ENCODE measurements around the gene PAIP1. TPM values are rescaled to one million over a fixed set of nuclear protein-coding genes. Genes with fewer than 3 reads are reported as not detected.
A peak's percentile ranks its signal among the peaks of the same experiment; 100 is the strongest.

The PAIP1 gene
- total and polyA plus RNA-seq, 3 experiments from 2014 or later: 40.4 to 59.3 (median 57.2) TPM

DNA sequence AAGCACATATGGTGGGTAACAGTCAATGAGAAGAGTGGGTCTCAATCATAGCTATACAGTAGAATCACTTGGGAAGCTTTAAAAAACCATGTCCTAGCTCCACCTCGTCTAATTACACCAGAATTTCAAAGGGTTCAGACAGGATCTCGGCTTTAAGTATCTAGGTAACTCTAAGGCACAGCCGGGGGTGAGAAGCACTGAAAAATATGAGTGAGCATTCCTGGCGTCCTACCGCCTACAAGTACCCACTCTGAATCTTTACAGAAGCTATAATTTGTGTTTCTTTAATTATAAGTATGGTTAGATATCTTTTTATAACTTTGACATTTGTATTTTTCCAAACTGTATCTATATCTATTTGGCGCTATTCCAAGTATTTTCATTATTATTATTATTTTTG lies 16.1 kb downstream of the PAIP1 start:
- POLR2A ChIA-PET: no interaction called here
- no peaks in the 10 kb centered on the region for H3K4me1 ChIP-seq (ENCODE audit: insufficient read depth, low read length)
- CTCF ChIA-PET: no interaction called here
- Mint-ChIP-seq H3K27ac (peak overlapping the region in 1 of 8 donors; percentile 44), H3K4me1 (peaks cover 13 to 30% (median 28%) of the 10 kb centered on the region in 3 donors), H3K4me3 (no peak overlapping the region), H3K36me3 (peaks cover 4 to 79% (median 20%) of the 10 kb centered on the region in 3 donors), H3K9me3 (no peaks in the 10 kb centered on the region), H3K27me3 (no peaks in the 10 kb centered on the region)
- no peaks in the 10 kb centered on the region for H3K9me3 ChIP-seq (ENCODE audit: low read length)
- no peak overlapping the region for H3K27ac ChIP-seq (ENCODE audit: low read depth, low read length)
- peaks cover 21% of the 10 kb centered on the region for H3K36me3 ChIP-seq (ENCODE audit: insufficient read depth, low read length)
- no peak overlapping the region for H3K4me3 ChIP-seq (ENCODE audit: low read length)
- DNase-seq: no peak
- H3K27me3 ChIP-seq (ENCODE audit: insufficient read depth, low read length, poor library complexity, severe bottlenecking): no peaks in the 10 kb centered on the region

DNA sequence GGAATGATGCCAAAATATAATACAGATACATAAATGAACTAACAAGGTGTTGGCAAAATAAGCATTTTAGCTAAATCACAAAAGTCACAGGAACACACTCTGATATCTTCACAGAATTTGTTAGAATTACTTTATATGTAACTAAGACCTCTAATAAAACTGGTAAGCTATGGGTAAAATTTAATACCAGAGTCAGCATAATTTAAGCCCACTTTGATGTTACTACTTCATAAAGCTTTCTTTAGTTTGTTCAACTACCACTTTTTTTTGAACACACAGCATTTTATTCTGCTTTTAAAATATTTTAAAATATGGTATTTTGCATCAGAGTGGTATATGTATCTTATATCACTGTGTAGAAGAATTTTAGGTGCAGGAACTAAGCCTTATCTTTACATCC lies 19.9 kb downstream of the PAIP1 start:
- Mint-ChIP-seq H3K4me3 (no peak overlapping the region), H3K27ac (no peak overlapping the region), H3K4me1 (peaks cover 7 to 27% (median 21%) of the 10 kb centered on the region in 3 donors), H3K27me3 (no peaks in the 10 kb centered on the region), H3K9me3 (no peaks in the 10 kb centered on the region), H3K36me3 (peaks cover 4 to 86% (median 25%) of the 10 kb centered on the region in 3 donors)
- H3K4me1 ChIP-seq (ENCODE audit: insufficient read depth, low read length): no peaks in the 10 kb centered on the region
- H3K27me3 ChIP-seq (ENCODE audit: insufficient read depth, low read length, poor library complexity, severe bottlenecking): no peaks in the 10 kb centered on the region
- H3K27ac ChIP-seq (ENCODE audit: low read depth, low read length): no peak overlapping the region
- no peaks in the 10 kb centered on the region for H3K9me3 ChIP-seq (ENCODE audit: low read length)
- ChIA-PET CTCF (no interaction called here), POLR2A (no interaction called here)
- H3K4me3 ChIP-seq (ENCODE audit: low read length): no peak overlapping the region
- peaks cover 32% of the 10 kb centered on the region for H3K36me3 ChIP-seq (ENCODE audit: insufficient read depth, low read length)
- no peak for DNase-seq

DNA sequence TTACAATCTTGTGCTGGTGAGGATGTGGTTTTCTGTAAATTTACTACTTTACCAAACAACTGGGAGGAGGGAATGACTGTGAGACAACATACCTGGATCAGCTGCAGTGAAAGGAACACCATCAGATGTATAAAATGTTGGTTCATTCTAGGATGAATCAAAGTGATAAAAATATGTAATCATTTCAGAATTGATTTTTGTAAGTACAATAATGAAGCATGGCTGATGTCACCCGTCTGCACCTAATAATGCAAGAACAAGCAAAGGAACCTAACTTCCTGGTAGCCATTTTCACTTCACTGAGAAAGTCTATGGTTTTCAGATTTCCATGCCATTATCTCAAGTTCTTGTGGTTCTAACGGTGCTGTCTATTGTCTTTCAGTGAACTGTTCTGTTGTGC lies 23.2 kb downstream of the PAIP1 start:
- Histone ChIP-seq H3K27ac (ENCODE audit: low read depth, low read length) (no peak overlapping the region), H3K4me3 (ENCODE audit: low read length) (no peak overlapping the region), H3K27me3 (ENCODE audit: insufficient read depth, low read length, poor library complexity, severe bottlenecking) (no peaks in the 10 kb centered on the region), H3K4me1 (ENCODE audit: insufficient read depth, low read length) (no peaks in the 10 kb centered on the region), H3K36me3 (ENCODE audit: insufficient read depth, low read length) (peaks cover 49% of the 10 kb centered on the region), H3K9me3 (ENCODE audit: low read length) (no peaks in the 10 kb centered on the region)
- Mint-ChIP-seq H3K27ac (peak overlapping the region in 3 of 8 donors; percentile 14 to 80 (median 70)), H3K27me3 (no peaks in the 10 kb centered on the region), H3K4me1 (peaks cover 7 to 20% (median 18%) of the 10 kb centered on the region in 3 donors), H3K4me3 (no peak overlapping the region), H3K9me3 (no peaks in the 10 kb centered on the region), H3K36me3 (peaks cover 4 to 88% (median 30%) of the 10 kb centered on the region in 3 donors)
- no peak for DNase-seq
- CTCF ChIA-PET: no interaction called here
- POLR2A ChIA-PET: no interaction called here

DNA sequence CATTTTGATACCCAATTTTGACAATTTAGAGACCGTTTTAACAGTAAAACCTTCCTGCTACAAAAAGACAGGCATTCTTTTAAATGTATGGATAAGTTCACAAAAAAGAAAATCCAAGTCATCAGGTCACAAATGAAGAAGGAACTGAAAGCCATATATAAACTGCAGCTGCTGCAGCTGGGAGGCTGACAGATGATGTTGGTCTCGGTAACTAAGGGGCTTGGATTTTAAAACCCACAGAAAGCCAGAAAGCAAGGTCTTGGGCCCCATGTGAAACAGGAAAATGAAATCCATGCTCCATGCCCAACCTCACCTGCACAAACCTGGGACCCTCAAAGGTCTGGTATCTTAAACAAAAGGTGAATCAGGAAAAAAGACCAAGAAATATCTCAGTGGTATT lies 26.2 kb downstream of the PAIP1 start:
- no peaks in the 10 kb centered on the region for H3K9me3 Mint-ChIP-seq
- Histone ChIP-seq H3K4me1 (ENCODE audit: insufficient read depth, low read length) (no peaks in the 10 kb centered on the region), H3K27me3 (ENCODE audit: insufficient read depth, low read length, poor library complexity, severe bottlenecking) (no peaks in the 10 kb centered on the region), H3K4me3 (ENCODE audit: low read length) (no peak overlapping the region), H3K27ac (ENCODE audit: low read depth, low read length) (no peak overlapping the region), H3K9me3 (ENCODE audit: low read length) (no peaks in the 10 kb centered on the region), H3K36me3 (ENCODE audit: insufficient read depth, low read length) (peaks cover 55% of the 10 kb centered on the region)
- POLR2A ChIA-PET: no interaction called here
- peaks cover 7 to 20% (median 14%) of the 10 kb centered on the region in 3 donors for H3K4me1 Mint-ChIP-seq
- no peak overlapping the region for H3K27ac Mint-ChIP-seq
- CTCF ChIA-PET: interaction anchor here (0.7 to 0.9 kb wide), 2 partner anchors 46 to 134 kb away, joined by 3 to 5 read pairs; no protein-coding TSS in a partner anchor
- no peak for DNase-seq
- no peak overlapping the region for H3K4me3 Mint-ChIP-seq
- no peaks in the 10 kb centered on the region for H3K27me3 Mint-ChIP-seq
- peaks cover 0 to 81% (median 34%) of the 10 kb centered on the region in 3 donors for H3K36me3 Mint-ChIP-seq

DNA sequence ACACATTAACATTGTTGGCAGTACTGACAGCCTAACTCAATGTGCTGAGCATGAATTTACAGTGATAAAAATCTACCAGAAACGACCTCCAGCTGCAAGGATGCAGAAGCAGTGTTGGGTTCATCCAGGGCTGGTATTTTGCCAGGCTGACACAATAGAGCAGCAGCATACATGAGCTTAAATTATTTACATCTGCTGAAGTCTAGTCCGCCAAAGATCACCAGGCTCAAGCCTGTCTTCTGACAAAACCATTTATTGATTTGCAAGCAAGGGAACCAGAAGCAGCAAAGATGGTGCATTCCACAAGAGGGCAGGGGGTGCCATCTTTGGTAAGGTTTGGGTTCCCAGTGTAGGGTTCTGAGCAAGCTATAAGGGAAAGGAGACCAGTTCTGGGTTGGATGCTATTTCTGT lies 33.2 kb downstream of the PAIP1 start:
- no peaks in the 10 kb centered on the region for H3K27me3 ChIP-seq (ENCODE audit: insufficient read depth, low read length, poor library complexity, severe bottlenecking)
- H3K4me1 Mint-ChIP-seq: peaks cover 0 to 2% (median 0%) of the 10 kb centered on the region in 3 donors
- H3K27me3 Mint-ChIP-seq: no peaks in the 10 kb centered on the region
- H3K27ac ChIP-seq (ENCODE audit: low read depth, low read length): no peak overlapping the region
- ChIA-PET CTCF (interaction anchor here (2.4 kb wide), 1 partner anchor 40 kb away, joined by 7 read pairs; the partner anchor contains the start of gene TMEM267), POLR2A (no interaction called here)
- no peak overlapping the region for H3K4me3 ChIP-seq (ENCODE audit: low read length)
- peak overlapping the region in 1 of 8 donors; percentile 11 for H3K27ac Mint-ChIP-seq
- no peaks in the 10 kb centered on the region for H3K9me3 ChIP-seq (ENCODE audit: low read length)
- peaks cover 17% of the 10 kb centered on the region for H3K36me3 ChIP-seq (ENCODE audit: insufficient read depth, low read length)
- no peaks in the 10 kb centered on the region for H3K9me3 Mint-ChIP-seq
- no peak for DNase-seq
- H3K36me3 Mint-ChIP-seq: peaks cover 14 to 40% (median 29%) of the 10 kb centered on the region in 3 donors
- no peak overlapping the region for H3K4me3 Mint-ChIP-seq
- H3K4me1 ChIP-seq (ENCODE audit: insufficient read depth, low read length): no peaks in the 10 kb centered on the region

DNA sequence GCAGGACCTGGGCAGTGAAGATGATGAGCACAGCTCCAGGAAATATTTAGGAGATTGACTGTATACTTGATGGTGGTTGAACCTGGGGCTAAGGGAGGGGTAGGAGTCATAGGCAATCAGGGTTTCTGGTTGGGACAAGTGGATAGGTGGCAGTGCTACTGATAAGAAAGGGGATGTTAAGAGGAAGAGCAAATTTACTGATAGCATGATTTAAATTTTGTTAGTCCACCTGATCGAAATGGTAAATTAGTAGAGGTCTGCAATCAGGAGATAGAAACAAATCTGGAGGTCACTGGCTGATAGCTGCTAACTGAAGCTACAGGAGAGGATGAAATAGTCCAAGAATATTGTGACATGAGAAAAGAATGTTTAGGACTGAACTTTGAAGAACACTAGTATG lies 36.3 kb downstream of the PAIP1 start:
- CTCF ChIA-PET: interaction anchor here (2.2 kb wide), 1 partner anchor 37 kb away, joined by 6 read pairs; the partner anchor contains the start of gene TMEM267
- H3K27ac Mint-ChIP-seq: peak overlapping the region in 1 of 8 donors; percentile 3
- H3K9me3 Mint-ChIP-seq: no peaks in the 10 kb centered on the region
- no peaks in the 10 kb centered on the region for H3K9me3 ChIP-seq (ENCODE audit: low read length)
- H3K36me3 Mint-ChIP-seq: peaks cover 14 to 23% (median 19%) of the 10 kb centered on the region in 3 donors
- no peaks in the 10 kb centered on the region for H3K27me3 ChIP-seq (ENCODE audit: insufficient read depth, low read length, poor library complexity, severe bottlenecking)
- peaks cover 3% of the 10 kb centered on the region in 3 donors for H3K4me1 Mint-ChIP-seq
- H3K4me3 Mint-ChIP-seq: no peak overlapping the region
- no peak overlapping the region for H3K27ac ChIP-seq (ENCODE audit: low read depth, low read length)
- H3K4me3 ChIP-seq (ENCODE audit: low read length): no peak overlapping the region
- POLR2A ChIA-PET: no interaction called here
- H3K27me3 Mint-ChIP-seq: no peaks in the 10 kb centered on the region
- no peaks in the 10 kb centered on the region for H3K4me1 ChIP-seq (ENCODE audit: insufficient read depth, low read length)
- peaks cover 5% of the 10 kb centered on the region for H3K36me3 ChIP-seq (ENCODE audit: insufficient read depth, low read length)
- no peak for DNase-seq

DNA sequence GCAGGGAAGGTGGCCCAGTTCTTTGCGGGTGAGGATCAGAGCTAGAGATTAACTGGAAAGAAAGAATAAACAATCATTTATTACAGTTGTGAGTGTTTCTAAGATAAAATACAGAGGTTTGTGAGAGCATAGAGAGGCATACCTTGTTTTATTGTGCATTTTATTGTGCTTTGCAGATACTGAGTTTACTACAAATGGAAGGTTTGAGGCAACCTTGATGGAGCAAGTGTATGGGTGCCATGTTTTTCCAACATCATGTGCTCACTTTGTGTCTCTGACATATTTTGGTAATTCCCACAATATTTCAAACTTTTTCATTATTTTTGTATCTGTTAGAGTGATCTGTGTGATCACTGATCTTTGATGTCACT lies 41.2 kb downstream of the PAIP1 start:
- Histone ChIP-seq H3K27ac (ENCODE audit: low read depth, low read length) (peak overlapping the region; percentile 83), H3K9me3 (ENCODE audit: low read length) (no peaks in the 10 kb centered on the region), H3K36me3 (ENCODE audit: insufficient read depth, low read length) (no peaks in the 10 kb centered on the region), H3K4me3 (ENCODE audit: low read length) (peak overlapping the region; percentile 86), H3K4me1 (ENCODE audit: insufficient read depth, low read length) (peaks cover 9% of the 10 kb centered on the region), H3K27me3 (ENCODE audit: insufficient read depth, low read length, poor library complexity, severe bottlenecking) (no peaks in the 10 kb centered on the region)
- POLR2A ChIA-PET: interaction anchor here (1.6 kb wide), 1 partner anchor 32 kb away, joined by 33 read pairs; the partner anchor contains the start of gene TMEM267
- peaks cover 0 to 8% (median 0%) of the 10 kb centered on the region in 3 donors for H3K36me3 Mint-ChIP-seq
- CTCF ChIA-PET: interaction anchor here (2.7 kb wide), 1 partner anchor 31 kb away, joined by 22 read pairs; the partner anchor contains the start of gene TMEM267
- peaks cover 24 to 36% (median 30%) of the 10 kb centered on the region in 3 donors for H3K4me1 Mint-ChIP-seq
- H3K27me3 Mint-ChIP-seq: peaks cover 0 to 1% of the 10 kb centered on the region in 2 donors
- H3K9me3 Mint-ChIP-seq: no peaks in the 10 kb centered on the region
- peak overlapping the region; percentile 83 to 99 (median 94) for H3K27ac Mint-ChIP-seq
- no peak for DNase-seq
- peak overlapping the region; percentile 91 to 98 (median 94) for H3K4me3 Mint-ChIP-seq

DNA sequence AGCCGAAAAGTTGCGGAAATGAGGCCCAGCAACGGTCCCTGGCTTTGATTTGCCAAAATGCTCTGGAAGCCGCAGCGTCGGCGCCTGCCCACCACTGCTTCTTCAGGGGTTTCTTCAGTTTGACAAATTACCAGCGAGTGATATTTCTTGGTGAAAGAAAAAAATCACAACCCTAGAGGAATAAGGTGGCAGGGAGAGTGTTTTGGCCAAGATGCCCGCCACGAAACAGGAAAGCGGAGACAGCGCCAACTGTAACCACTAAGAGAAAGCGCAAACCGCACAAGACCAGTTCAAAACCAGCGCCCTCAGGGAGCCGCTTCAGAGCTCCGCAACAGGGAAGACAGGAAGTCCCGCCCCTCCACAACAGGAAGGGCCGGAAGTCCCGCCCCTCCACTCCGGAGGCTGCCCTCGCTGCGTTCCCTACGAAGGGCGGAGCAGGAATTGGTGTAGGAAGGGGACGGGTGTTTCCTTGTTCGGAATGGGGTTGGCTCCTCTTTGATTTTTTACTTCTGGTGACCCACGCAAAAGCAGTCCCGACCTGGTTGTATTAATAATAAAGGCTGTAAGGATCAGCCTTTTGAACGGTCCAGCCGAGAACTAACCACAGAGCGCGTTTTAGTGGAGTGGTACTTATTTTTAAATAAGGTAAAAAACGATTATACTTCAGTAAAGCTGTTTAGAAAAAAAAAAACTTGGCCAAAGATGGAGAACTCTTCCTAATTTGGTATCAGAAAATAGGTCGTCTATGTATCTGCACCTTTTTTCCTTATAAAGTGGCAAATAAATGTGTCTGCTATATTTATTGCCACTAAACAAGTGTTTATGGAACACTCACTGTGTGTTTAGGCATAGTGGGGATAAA lies 41.8 kb downstream of the PAIP1 start, which contains the start of gene C5orf34:
C5orf34 (minus strand) TSS at position 333 of the 862 bp plus-strand sequence. CDS start 5,809 bp downstream, outside the sequence.
- DNase-seq: peak; percentile 89 to 94 (median 91)
- Mint-ChIP-seq H3K4me1 (peaks cover 24 to 36% (median 30%) of the 10 kb centered on the region in 3 donors), H3K4me3 (peak within 1 kb of the TSS; percentile 91 to 98 (median 94)), H3K27ac (peak within 1 kb of the TSS; percentile 83 to 99 (median 94)), H3K9me3 (no peaks in the 10 kb centered on the region), H3K27me3 (peaks cover 0 to 1% of the 10 kb centered on the region in 2 donors), H3K36me3 (peaks cover 0 to 8% (median 0%) of the 10 kb centered on the region in 3 donors)
- H3K27me3 ChIP-seq (ENCODE audit: insufficient read depth, low read length, poor library complexity, severe bottlenecking): no peaks in the 10 kb centered on the region
- peak within 1 kb of the TSS; percentile 83 for H3K27ac ChIP-seq (ENCODE audit: low read depth, low read length)
- peak within 1 kb of the TSS; percentile 86 for H3K4me3 ChIP-seq (ENCODE audit: low read length)
- peaks cover 9% of the 10 kb centered on the region for H3K4me1 ChIP-seq (ENCODE audit: insufficient read depth, low read length)
- H3K36me3 ChIP-seq (ENCODE audit: insufficient read depth, low read length): no peaks in the 10 kb centered on the region
- CTCF ChIA-PET: interaction anchor here (1.2 to 2.7 kb wide), 2 partner anchors 31 to 40 kb away, joined by 3 to 22 read pairs; partner anchors contain the start of gene TMEM267
- H3K9me3 ChIP-seq (ENCODE audit: low read length): no peaks in the 10 kb centered on the region
- POLR2A ChIA-PET: interaction anchor here (1.2 to 1.6 kb wide), 3 partner anchors 31 to 202 kb away, joined by 3 to 33 read pairs (median 4); partner anchors contain the start of genes HMGCS1 and TMEM267
